DMS 273 (cell line): ENCODE results near the gene PFKFB4.
"Not testable (repeated sequence)": the region's sequence is repeated elsewhere in the genome, so short reads cannot be mapped to it uniquely, and the experiment has no call there.

Experiments
- DNase-seq: peaks from one replicate; lab custom pipeline; 2025; ENCODE audit not compliant: unreplicated experiment; lab: John Stamatoyannopoulos, UW

PFKFB4 gene

GRCh38 chr3:48535578-48535977, 21.0 kb downstream of the PFKFB4 start:
- no peak for DNase-seq

- no peak for DNase-seq
Observed at GRCh38 chr3:48532977-48533337, 23.6 kb downstream of the PFKFB4 start.

GRCh38 chr3:48532271-48532976, 24.2 kb downstream of the PFKFB4 start:
- no peak for DNase-seq

- not testable (repeated sequence) for DNase-seq
Observed at GRCh38 chr3:48530701-48531100, 25.9 kb downstream of the PFKFB4 start.

- DNase-seq: no peak
Observed at GRCh38 chr3:48528754-48529153, 27.8 kb downstream of the PFKFB4 start.

GRCh38 chr3:48528048-48528447, 28.6 kb downstream of the PFKFB4 start:
- DNase-seq: no peak

GRCh38 chr3:48524970-48525369, 31.6 kb downstream of the PFKFB4 start:
- DNase-seq: no peak

GRCh38 chr3:48521635-48522034, 35.0 kb downstream of the PFKFB4 start:
- no peak for DNase-seq

DNA sequence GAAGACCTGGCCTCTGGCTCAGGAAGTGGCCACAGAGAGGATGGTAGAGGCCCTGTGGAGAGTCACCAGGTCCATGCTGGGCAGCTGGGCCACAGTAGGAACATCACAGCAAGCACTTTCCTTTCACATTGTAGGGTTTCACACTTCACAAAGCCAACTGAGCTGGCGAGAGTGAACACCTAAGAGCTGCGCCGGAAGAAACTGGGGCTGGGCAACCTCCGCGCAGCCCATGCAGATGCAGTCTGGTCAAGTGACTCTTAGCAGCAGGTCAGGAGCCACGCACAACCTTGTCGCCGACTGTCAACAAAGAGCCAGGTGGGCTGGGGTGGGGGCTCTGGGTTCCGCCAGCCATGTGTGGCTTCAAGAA, 37.3 kb downstream of the PFKFB4 start:
- DNase-seq: no peak

DNA sequence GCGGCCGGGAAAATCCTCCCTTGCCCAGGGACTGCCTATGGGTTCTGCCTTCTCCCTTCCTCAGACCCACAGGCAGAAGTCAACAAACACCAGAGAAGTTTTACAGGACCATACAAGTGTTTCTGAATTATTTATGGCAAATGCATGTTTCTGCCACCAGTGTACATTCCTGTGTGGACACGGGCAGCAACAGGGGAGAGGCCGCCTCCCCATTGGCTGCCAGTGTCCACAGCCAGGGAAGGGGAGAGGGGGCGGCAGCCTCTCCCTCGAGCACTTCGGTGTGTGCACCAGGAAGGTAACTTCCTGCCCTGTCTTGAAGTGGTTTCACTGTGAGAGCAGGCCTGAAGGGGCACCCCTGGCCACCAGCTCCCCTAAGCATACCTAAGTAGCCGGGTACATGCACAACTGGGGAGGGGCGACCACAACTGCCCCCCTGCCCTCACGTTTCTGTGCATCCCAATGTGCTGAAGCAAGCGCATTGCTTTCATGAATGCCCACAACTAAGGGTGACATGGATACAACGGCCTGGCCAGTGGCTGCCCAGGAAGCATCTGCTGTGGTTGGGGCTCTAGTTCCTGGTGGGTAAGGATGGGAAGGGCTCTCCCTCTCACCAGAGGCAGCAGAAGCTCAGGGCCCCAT, 37.8 kb downstream of the PFKFB4 start:
- no peak for DNase-seq

- no peak for DNase-seq
Observed at GRCh38 chr3:48518069-48518468, 38.5 kb downstream of the PFKFB4 start.

DNA sequence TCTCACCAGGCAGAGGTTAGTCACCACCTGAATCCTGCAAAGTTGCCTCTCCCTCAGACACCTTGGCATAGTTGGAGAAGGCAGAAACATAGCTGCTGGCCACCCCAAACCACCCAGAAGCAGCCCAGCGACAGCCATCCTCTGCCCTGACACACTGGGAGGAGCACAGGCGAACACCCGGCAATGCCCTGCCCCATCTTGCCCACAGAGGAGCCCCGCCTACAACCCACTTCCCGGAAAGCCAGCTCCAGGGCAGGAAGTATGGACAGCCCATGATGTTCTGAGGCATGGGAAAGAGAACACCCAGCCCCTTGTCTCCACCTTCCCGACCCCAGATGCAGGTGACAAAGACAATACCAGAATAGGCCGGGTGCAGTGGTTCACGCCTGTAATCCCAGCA, 40.0 kb downstream of the PFKFB4 start:
- DNase-seq: no peak

GRCh38 chr3:48514431-48515227, 42.0 kb downstream of the PFKFB4 start:
- DNase-seq: no peak

DNA sequence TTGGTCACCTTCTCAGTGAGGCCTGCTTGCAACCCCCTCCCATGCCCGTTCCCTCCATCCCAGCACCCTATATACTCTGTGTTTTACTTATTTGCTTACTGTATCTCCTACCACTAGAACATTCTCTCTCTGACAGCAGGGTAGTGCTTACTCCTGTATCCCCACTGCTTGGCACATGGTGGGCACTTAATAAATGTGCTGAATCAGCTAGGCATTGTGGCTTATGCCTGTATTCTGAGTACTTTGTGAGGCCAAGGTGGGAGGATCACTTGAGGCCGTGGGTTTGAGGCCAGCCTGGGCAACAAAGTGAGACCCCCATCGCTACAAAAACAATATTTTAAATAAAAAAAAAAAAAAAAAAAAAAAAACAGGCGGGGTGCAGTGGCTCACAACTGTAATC, 45.1 kb downstream of the PFKFB4 start:
- no peak for DNase-seq

- peak; percentile 74 for DNase-seq
Observed at GRCh38 chr3:48507256-48508061, 49.1 kb downstream of the PFKFB4 start.

DNA sequence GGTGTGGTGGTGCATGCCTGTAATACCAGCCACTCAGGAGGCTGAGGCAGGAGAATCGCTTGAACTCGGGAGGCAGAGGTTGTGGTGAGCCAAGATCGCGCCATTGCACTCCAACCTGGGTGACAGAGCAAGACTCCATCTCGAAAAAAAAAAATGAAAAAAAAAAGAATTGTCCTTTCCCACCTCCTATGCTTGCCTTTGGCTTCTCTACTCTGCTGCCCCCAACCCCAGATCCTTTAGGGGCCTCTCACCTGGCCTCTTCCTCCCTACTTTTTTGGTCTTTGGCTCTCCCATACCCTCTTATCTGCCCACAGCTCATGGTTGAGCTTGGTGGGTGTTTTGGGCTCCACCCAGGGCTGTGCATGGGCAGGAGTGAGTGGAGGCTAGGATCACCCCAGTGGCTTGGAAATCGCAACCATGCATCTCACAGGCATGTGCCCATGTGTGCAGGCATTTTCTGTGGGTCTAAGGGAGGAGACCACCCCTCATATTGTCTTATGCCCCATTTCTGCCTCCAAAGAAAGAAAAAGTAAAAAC, 50.6 kb downstream of the PFKFB4 start:
- no peak for DNase-seq

- DNase-seq: no peak
Observed at GRCh38 chr3:48505146-48505545, 51.5 kb downstream of the PFKFB4 start.

GRCh38 chr3:48504051-48504946, 52.3 kb downstream of the PFKFB4 start, which contains the start of gene SHISA5:
Gene SHISA5, minus strand, starts transcription at chr3:48504174. Its CDS starts 80 bp downstream, at chr3:48504094.
- DNase-seq: peak; percentile 58

DNA sequence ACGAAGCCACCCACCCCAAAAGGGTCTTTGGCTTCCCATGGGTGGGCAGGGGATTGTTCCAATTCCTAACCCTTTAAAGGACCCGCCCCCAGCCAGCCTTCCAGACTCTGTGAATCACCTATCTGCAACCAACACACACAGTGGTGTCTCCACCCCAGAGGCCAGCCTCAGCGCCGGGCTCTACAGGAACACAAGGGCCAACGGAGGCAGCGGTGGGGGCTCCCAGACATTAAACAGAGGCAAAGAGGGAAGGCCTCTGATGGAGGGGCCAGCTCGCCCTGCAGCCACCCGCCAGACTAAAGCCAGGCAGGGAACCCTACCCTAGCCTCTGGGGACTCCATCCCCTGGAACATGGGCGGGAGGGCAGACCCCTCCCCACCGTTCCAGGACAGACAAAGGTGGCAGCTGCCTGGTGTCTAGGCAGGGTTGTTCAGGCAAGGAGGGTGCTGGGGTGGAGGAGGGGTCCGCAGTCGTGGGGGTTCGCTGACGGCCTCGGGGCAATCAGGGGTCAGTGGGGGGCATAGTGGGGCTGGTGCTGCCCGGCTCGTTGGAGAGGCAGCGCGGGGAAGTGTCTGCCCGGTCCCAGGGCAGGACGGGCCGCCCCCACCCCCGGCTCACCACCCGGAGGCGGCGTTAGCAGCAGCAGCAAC, 53.1 kb downstream of the PFKFB4 start:
- peak; percentile 23 for DNase-seq
